GM19395 (cell line): Measurements from ENCODE around the gene TMEM129.

Source experiments
- ATAC-seq: cut with Tn5 transposase; IDR thresholded peaks from one replicate; pipeline ENCODE4 v1.9.1; 2021; ENCODE audit warnings: mild to moderate bottlenecking, moderate library complexity; ENCODE audit not compliant: unreplicated experiment

TMEM129 gene

DNA sequence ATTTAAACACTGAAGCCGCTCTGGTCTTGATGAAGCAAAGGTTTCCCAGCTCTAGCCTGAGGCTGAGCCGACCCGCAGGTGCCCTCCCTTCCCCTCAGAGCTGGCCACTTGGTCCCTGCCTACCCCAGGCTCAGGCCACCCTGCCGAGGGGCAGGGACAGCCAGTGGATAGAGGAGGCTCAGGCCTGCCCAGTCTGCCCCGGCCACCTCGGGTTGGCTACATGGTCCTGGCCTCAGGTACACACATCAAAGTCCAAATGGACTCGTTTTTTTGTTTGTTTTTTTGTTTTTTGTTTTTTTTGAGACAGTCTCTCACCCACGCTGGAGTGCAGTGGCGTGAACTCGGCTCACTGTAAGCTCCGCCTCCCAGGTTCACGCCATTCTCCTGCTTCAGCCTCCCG lies 24.0 kb upstream of the TMEM129 start:
- ATAC-seq, result no peak

DNA sequence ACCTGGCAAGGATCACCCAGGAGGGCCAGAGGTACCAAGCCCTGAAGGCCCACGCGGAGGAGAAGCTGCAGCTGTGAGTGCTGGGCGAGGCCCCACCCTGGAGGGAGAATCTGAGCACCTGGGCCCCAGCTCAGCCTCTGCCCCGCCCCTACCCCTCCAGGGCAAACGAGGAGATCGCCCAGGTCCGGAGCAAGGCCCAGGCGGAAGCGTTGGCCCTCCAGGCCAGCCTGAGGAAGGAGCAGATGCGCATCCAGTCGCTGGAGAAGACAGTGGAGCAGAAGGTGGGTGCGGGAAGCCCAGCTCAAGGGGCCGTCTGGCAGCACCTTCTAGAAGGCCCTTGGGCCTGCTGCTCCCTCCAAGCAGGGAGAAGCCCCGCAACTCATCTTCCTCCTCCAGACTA lies 23.4 kb upstream of the TMEM129 start:
- ATAC-seq, result no peak

DNA sequence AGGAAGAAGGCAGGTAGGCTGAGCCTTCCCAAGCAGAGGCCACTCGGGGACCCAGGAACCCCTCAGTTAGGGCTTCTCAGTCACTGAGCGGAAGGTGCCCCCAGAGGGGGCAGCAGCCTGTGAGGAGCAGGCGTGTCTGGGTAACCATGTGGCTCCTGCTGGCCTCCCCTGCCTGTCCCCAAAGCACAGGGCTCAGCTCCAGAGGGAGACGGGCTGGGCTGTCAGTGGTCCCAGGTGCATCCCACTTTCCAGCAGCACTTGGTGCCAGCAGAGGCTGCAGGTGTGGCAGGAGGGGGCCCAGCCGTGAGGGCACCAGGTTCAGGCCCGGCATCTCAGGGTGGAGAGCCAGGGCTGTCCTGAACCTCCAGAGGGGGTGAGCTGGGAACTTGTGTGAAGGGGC lies 22.9 kb upstream of the TMEM129 start:
- ATAC-seq, result no peak

DNA sequence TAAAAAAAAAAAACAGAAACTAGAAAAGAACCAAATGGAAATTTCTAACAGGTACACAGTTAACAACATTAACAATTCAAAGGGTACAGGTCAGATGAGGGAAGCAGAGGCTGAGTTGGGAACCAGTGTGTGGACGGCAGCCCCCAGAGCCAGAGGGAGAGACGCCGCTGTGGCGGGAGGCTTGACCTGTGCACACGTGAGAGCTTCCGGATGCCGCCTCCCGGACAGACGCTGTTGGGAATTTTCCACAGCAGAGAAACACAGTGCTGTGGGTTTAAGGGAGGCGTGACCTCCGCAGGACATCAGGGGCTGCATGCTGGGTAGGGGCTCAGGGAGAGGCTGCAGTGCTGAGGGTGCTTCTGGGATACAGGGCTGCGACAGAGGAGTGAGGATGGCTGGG lies 22.4 kb upstream of the TMEM129 start:
- ATAC-seq, result no peak

DNA sequence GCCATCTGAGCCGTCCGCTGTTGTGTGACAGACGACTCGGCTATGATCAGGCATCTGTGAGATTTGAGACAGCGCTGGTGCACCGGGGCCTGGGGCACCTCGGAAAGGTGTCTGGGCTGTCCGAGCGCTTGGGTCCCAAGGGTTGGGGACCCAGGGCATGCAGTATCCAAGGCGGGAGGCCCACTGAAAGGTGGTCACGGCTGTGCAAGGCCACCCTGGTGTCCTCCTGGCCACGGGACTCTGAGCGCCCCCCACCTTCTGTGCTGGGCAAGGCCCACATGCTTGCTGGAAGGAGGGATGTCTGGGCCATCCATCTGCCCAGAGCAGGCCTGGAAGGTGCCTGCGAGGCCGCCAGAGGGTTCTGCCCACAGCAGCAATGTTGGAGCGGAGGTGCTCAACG lies 20.1 kb upstream of the TMEM129 start:
- ATAC-seq, result no peak

DNA sequence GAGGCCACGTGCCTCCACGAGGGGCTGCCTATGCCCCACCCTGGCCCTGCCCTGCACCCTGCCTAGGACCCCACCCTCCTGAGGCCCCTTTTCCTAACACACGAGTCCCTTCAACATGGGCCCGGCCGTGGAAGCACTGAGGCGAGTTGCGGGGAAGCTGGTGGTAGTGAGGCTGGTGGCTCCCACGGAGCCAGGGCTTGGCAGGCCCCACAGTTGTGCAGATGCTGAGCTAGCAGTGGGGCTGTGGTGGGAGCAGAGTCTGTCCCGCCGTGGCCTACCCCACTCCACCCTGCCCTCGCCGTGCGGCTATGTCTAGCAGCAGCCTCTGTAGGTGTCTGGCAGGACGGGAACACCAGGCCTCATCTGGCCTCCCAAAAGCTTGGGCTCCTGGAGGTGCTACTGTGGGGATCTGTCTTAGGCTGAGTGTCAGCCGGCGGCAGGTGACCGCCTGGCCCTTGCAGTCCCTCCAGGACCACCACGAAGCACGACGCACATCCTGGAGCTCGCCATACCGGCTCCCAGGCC lies 19.0 kb upstream of the TMEM129 start:
- no peak for ATAC-seq

DNA sequence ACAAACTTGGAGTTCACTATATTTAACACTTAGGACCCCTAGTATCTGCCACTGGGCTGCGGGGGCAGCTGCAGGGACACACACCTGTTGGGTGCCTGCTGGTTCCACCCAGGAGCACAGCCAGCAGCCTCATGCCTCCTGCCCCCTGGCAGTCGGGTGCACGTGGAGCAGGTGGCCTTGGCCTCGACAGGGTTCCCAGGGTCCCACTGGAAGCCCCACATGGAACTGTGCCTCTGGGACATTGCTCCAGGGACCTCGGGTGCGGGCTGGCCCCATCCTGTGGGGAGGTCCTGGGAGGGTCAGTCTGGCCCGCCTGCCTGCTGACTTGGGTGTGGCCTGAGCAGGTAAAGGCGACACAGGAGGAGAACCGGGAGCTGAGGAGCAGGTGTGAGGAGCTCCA lies 18.2 kb upstream of the TMEM129 start:
- no peak for ATAC-seq

DNA sequence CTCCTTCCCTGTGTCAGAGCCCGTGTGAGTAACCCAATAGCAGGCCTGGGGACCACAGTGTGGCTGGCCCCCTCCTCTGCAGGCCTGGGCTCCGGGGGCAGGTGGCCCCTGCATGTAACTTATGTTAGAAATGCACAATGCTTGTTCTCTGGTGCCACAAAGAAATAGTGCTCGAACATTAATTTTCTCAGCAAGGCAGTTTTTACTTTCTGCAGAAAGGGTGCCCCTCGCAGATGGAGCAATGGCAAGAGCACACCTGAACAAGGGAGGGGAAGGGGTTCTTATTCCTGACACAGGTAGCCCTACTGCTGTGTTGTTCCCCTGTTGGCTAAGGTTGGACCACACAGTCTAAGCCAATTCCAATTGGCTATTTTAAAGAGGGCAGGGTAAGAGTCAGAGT lies 17.3 kb upstream of the TMEM129 start:
- no peak for ATAC-seq

DNA sequence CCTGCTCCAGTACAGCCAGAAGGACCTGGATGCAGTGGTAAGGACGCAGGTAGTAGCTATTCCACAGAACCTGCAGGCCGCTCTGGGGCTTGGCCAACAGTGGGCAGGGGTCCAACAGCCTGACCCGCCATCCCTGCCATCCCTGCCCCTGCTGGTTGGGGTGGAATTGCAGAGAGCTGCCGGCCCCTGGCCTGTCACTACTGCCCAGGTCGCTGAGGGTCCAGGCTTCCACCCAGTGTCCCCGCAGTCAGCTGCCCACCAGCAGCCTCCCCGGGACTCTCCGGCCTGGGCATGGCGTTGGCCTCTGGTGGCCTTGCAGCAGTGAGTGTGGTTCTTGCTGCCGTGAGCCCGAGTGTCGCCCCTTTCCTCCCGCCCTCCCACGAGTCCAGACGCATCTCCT lies 16.5 kb upstream of the TMEM129 start:
- no peak for ATAC-seq

DNA sequence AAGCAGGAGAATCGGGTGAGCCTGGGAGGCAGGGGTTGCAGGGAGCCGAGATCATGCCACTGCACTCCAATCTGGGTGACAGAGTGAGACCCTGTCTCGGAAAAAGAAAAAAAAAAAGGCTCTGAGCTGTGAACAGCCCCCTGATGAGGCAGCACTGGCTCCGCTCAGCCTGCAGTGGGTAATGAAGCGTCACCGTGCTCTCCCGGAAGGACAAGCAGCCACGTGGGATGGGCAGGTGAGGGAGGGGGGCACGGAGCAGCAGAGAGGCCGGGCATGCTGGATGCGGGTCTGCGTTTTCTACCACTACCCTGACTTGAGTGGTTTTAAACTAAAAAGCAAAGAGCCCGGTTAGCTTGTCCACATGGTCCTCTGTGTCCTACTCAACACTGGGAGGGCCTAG lies 15.7 kb upstream of the TMEM129 start:
- no peak for ATAC-seq

DNA sequence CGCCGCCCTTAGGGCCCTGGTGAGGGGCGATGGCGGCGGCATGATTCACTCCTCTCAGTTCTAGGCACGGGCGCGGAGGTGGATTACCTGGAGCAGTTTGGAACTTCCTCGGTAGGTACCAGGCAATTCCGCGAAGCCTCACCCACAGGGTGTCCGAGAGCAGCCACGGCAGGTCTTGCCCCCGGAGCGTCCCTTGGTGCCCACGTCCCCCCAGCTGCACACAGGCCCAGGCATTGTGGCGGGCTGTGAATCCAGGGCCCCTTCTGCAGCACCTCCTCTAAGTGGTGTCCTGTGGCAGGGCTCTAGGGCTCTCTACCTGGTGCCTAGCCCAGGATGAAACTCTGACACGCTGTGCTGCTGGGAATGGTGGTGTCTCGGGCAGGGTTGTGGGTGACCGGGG lies 14.1 kb upstream of the TMEM129 start:
- no peak for ATAC-seq

DNA sequence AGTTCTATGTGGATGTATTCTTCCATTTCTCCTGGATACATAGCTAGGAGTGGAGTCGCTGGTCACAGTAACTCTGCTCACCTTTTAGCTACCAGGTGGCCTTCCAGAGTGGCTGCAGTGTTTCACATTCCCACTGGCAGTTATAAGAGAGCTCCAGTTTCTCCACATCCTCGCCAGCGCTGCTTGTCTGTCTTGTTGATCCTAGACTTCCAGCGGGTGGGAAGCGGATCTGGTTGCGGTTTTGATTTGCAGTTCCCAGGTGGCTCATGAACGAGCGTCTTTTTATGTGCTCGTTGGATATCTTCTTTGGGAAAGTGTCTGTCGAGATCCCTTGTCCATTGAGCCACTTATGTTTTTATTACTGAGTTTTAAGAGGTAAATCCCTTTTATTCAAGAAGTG lies 11.8 kb upstream of the TMEM129 start:
- ATAC-seq, result no peak

DNA sequence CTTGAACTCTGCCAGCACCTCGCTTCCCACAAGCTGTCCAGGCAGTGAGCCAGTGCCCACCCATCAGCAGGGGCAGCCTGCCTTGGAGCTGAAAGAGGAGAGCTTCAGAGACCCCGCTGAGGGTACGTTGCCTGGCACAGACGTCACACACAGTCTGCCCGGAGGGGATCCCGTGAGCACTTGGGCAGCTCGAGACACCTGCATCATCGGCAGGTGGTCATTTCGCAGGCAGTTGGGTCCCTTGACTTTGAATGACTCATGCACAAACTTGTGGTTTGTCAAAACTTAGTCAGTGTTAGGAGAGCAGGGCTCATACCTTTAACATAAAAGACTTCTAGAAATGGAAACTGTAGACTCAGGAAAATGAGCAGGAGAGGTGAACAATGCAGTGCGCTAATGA lies 10.1 kb upstream of the TMEM129 start:
- ATAC-seq, result no peak

DNA sequence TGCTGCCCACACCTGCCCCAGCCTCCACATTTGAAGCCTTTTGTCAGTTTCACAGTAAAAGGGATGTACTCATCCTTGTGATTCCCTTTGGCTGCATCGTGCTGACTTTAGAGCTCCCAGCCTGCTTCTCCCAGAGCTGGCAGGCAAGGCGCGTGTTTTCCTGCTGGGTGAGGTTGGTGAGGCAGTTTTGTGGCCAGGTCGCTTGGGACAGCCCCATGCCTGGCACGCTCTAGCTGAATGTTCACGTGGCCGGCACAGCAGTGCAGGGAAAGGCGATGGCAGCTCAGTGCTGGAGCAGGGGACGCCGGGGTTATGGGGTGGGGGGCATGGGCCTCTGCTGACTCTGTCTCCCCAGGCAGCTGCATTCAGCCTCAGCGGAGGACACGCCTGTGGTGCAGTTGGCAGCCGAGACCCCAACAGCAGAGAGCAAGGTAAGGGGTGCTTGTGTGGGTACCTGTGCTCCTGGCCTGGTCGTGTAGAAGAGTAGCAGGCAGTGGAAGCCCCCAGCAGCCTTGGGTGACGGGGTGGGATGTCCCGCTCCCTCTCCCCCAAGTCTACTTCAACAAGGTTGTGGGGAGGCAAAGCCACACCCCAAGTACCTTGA lies 9.5 kb upstream of the TMEM129 start:
- no peak for ATAC-seq

DNA sequence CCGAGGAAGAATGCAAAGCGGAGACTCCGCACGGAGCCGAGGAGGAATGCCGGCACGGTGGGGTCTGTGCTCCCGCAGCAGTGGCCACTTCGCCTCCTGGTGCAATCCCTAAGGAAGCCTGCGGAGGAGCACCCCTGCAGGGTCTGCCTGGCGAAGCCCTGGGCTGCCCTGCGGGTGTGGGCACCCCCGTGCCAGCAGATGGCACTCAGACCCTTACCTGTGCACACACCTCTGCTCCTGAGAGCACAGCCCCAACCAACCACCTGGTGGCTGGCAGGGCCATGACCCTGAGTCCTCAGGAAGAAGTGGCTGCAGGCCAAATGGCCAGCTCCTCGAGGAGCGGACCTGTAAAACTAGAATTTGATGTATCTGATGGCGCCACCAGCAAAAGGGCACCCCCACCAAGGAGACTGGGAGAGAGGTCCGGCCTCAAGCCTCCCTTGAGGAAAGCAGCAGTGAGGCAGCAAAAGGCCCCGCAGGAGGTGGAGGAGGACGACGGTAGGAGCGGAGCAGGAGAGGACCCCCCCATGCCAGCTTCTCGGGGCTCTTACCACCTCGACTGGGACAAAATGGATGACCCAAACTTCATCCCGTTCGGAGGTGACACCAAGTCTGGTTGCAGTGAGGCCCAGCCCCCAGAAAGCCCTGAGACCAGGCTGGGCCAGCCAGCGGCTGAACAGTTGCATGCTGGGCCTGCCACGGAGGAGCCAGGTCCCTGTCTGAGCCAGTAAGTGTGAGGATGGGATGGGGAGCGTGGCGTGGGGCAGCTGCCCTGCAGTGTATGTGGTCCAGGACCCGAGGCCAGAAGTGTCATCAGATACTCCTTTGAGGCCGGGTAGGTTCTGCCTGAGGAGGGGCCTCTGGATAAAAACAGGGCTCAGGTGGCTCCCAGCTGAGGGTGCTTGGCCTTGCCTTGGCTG lies 7.2 kb upstream of the TMEM129 start:
- ATAC-seq, result no peak

DNA sequence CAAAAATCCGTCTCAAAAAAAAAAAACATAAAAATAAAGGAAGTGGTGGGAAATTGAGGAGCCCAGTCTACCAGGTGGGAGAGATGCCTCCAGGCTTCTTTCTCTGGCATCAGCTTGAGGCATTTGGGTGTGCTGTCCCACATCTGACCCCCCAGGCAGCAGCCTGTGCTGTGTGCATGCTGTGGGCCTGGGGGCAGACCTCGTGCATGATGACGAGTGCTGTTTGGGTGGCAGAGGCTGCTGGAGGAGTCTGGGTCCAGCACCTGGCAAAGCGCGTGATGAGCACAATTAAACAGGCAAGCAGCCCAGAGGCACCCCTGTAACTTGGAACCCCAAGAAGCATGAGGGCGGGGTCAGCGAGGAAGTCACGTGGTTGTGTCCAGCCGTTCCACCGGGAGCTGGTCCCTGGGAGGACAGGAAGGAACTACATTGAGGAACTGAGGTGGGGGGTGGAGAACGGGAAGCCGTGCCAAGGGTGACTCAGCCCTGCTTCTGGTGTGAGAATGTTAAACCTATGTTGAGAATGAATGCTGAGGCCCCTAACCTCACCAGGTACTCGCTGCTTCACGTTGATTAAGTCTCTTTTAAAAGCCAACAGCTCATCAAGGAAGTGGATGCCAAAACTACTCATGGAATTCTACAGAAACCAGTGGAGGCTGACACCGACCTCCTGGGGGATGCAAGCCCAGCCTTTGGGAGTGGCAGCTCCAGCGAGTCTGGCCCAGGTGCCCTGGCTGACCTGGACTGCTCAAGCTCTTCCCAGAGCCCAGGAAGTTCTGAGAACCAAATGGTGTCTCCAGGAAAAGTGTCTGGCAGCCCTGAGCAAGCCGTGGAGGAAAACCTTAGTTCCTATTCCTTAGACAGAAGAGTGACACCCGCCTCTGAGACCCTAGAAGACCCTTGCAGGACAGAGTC lies 6.3 kb upstream of the TMEM129 start:
- ATAC-seq, result no peak

DNA sequence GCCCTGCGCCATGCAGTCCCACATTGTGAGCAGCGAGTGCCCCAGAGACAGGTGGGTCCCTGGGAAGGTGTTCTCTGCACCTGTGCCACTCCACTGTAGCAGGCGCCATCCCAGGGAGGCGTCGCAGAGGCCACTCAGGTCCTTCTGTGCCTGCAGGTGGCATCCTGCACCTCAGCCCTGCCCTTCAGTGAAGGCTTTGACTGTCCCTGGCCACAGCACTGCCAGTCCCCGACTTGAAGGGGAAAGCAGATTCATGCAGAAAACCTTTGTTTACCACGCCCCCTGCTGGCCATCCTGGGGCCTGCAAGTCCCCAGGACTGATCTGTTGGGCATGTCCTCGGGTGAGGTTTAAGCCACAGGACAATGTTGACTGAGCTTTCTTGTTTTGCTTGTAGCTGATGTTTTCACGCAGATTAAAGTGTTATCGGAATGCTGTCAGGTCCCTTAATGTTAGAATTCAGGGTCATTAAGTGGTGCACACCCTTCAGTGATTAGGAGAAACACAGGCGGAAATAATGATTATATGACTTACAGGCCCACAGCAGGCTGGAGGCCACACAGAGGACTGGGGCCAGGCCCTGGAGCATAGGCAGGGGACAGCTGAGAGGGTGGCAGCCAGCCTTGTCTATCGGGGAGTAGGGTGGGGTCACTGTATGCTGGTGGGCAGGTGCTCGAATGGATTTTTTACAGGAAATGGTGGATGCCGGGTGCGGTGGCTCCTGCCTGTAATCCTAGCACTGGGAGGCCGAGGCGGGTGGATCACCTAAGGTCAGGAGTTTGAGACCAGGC lies 5.2 kb upstream of the TMEM129 start:
- ATAC-seq, result no peak

DNA sequence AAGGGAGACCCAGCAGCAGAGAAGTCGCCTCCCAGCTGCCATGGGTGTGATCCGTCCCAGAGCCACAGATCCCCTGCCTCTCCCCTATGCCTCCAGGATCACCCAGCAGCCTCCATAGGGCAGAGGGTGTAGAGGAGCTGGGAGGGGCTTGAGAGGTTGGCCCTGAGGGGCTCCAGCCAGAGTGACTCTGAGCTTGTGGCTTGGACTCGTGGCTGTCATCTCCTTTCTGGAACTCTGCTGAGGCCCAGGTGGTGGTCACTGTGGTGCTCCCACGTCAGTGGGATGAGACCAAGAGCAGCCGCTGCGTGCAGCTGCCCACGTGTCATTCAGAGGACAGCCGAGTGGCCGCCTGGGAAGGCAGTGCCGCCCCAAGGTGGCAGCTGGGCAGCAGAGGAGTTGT lies 4.4 kb upstream of the TMEM129 start:
- ATAC-seq, result no peak

DNA sequence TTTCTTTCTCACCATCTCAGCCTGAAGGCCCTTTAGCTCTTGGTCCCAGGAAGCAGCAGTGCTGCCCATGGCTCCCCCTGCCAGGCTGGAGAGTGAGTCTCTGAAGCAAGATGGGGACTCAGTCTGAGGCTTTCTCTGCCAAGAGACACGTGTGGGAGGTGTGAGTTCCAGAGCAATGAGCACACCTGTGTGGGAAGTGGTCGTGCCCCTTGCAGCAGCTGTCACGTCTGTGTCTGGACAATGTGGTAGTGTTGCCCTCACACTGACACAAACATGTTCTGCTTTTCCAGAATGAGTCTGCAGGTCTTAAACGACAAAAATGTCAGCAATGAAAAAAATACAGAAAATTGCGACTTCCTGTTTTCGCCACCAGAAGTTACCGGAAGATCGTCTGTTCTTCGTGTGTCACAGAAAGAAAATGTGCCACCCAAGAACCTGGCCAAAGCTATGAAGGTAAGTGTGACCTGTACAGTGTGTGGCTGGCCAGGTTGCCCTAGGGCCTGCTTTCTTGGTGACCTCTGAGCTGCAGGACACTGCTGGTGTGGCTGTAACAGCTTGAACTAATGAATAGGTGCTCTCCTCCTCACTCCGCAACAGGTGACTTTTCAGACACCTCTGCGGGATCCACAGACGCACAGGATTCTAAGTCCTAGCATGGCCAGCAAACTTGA lies 2.1 kb upstream of the TMEM129 start:
- no peak for ATAC-seq

DNA sequence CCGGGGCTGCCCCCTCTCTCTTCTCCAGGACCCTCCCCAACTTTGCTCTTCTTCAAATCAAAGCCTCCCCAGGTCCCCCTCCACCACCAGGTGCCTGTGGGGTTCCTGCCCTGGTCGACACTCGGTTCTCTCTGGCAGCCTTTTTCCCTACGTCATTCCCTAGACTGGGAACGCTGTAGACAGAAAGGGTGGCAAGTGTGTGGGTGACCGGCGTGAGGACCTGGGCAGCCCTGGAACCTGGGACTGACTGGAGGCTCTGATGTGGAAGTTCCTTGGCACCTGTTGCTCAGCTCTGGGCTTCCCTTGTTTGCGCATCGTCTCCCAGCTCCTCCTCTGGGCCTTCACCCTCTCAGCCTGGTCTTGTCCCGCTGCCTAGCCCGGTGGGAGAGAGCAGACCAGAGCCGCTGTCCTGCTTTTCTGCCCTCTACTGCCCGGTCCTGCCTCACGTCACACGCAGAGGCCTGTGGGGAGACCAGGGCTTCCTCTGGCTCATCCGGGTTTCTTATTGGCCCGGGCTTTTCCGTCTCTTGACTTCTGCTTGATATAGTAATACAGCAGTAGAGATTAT lies 1.5 kb upstream of the TMEM129 start:
- no peak for ATAC-seq
